Measurements from ENCODE around the gene SMTN. TPM values are rescaled to one million over a fixed set of nuclear protein-coding genes. Genes with fewer than 3 reads are reported as not detected.
"Not testable (repeated sequence)": the region's sequence is repeated elsewhere in the genome, so short reads cannot be mapped to it uniquely, and the experiment has no call there.

SMTN gene
- total RNA-seq, 1 donor from 2014 or later = 13.3 TPM

DNA sequence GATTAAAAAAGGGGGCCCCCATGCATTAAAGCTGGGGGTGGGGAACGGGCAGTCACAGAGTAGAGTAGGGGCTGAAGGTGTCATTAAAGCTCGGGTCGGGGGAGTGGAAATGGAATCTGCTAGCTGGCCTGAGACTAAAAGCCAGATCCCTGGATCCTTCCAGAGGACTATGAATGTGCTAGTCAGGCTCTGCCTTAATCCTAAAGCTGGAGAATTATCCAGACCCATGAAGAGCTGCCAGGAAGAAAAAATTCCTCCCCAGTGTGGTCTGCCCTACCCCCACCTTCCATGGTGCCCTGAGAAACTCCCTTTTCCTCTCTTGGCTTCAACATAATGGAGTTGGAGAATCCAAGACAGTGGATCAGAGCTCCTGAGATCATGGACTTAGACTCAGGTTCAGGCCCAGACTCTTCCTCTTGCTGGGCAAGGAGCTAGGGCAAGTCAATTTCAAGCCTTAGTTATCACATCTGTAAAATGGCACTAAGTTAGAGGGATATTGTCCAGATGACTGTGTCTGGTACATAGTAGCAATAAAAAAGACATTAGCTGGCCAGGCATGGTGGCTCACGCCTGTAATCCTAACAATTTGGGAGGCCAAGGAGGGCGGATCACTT, 24.0 kb upstream of the SMTN start:
- no peak overlapping the region for H3K27ac Mint-ChIP-seq (ENCODE audit: unreplicated experiment)

GRCh38 chr22:31059663-31060062, 21.5 kb upstream of the SMTN start:
- H3K4me3 Mint-ChIP-seq (ENCODE audit: unreplicated experiment); H3K27me3 Mint-ChIP-seq (ENCODE audit: unreplicated experiment); H3K4me1 Mint-ChIP-seq (ENCODE audit: low read depth, unreplicated experiment); H3K27ac Mint-ChIP-seq (ENCODE audit: unreplicated experiment); H3K9me3 Mint-ChIP-seq (ENCODE audit: unreplicated experiment); DNase-seq; H3K36me3 Mint-ChIP-seq (ENCODE audit: unreplicated experiment): not testable (repeated sequence)

More for the DNA sequence above, 24.0 kb upstream of the SMTN start:
- H3K27me3 Mint-ChIP-seq (ENCODE audit: unreplicated experiment) = peaks cover 1% of the 10 kb centered on the region
- H3K4me3 Mint-ChIP-seq (ENCODE audit: unreplicated experiment) = no peak overlapping the region
- H3K9me3 Mint-ChIP-seq (ENCODE audit: unreplicated experiment) = peaks cover 3% of the 10 kb centered on the region
- no peaks in the 10 kb centered on the region for H3K36me3 Mint-ChIP-seq (ENCODE audit: unreplicated experiment)
- TF ChIP-seq CTCF (IDR thresholded peaks at IDR 0.05; ENCODE audit: partially characterized antibody, unreplicated experiment) = no peak
- DNase-seq = no peak
- no peaks in the 10 kb centered on the region for H3K4me1 Mint-ChIP-seq (ENCODE audit: low read depth, unreplicated experiment)

DNA sequence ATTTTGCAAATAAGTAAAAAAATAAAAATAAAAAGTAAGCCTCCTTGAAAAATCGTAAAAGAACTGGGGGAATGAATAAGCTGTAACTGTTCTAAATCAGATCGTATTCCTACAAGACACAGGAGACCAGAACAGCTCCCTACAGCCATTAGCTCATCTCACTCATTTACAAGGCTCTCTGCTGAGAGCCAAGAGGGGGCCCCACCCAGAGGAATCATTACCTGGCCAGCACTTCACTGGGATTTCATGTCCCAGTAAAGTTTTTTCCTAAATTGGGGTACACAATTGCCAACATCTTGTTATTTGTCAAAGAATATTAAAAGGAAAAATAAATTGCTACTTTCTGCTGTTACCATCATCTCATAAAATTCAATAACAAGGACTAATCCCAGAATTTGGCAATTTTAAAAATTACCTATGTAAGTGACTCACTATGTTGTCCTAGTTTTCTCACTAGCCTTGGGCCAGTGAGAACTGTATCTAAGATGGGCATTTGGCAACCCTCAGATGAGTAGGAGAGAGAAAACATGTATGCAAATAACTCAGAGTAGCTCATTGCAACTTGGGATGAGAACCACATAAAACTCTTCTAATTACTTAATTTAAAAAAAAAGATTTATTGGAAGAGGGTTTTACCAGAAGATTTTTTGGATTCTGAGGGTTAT, 18.4 kb upstream of the SMTN start:
- peaks cover 4% of the 10 kb centered on the region for H3K9me3 Mint-ChIP-seq (ENCODE audit: unreplicated experiment)
- H3K27ac Mint-ChIP-seq (ENCODE audit: unreplicated experiment) = no peak overlapping the region
- H3K36me3 Mint-ChIP-seq (ENCODE audit: unreplicated experiment) = peaks cover 4% of the 10 kb centered on the region
- DNase-seq = no peak
- no peak overlapping the region for H3K4me3 Mint-ChIP-seq (ENCODE audit: unreplicated experiment)
- peaks cover 1% of the 10 kb centered on the region for H3K27me3 Mint-ChIP-seq (ENCODE audit: unreplicated experiment)
- H3K4me1 Mint-ChIP-seq (ENCODE audit: low read depth, unreplicated experiment) = no peaks in the 10 kb centered on the region
- no peak for TF ChIP-seq CTCF (IDR thresholded peaks at IDR 0.05; ENCODE audit: partially characterized antibody, unreplicated experiment)

DNA sequence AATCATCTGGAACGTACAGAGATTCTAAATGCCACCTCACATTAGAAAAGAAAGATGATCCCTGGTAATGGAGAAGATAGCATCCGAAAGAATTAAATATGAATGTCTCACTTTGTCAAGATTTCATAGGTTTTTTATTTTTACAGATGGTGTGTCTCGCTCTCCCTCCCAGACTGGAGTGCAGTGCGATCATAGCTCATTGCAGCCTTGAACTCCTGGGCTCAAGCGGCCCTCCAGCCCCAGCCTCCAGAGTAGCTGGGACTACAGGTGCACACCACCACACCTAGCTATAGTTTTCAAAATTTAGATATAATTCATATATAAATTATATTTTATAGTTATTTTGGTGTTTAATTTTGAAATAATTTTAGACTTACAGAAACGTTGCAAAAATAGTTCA, 16.7 kb upstream of the SMTN start:
- Mint-ChIP-seq H3K27ac (ENCODE audit: unreplicated experiment) (no peak overlapping the region), H3K36me3 (ENCODE audit: unreplicated experiment) (peaks cover 4% of the 10 kb centered on the region), H3K4me3 (ENCODE audit: unreplicated experiment) (no peak overlapping the region), H3K4me1 (ENCODE audit: low read depth, unreplicated experiment) (peaks cover 4% of the 10 kb centered on the region), H3K27me3 (ENCODE audit: unreplicated experiment) (no peaks in the 10 kb centered on the region), H3K9me3 (ENCODE audit: unreplicated experiment) (peaks cover 4% of the 10 kb centered on the region)
- DNase-seq = no peak
- TF ChIP-seq CTCF (IDR thresholded peaks at IDR 0.05; ENCODE audit: partially characterized antibody, unreplicated experiment) = no peak

- Mint-ChIP-seq H3K9me3 (ENCODE audit: unreplicated experiment) (peaks cover 2% of the 10 kb centered on the region), H3K27ac (ENCODE audit: unreplicated experiment) (no peak overlapping the region)
- no peak for DNase-seq
These were observed 12.1 kb upstream of the SMTN start for GRCh38 chr22:31068970-31069369.

GRCh38 chr22:31069691-31070314, 11.3 kb upstream of the SMTN start:
- H3K27me3 Mint-ChIP-seq (ENCODE audit: unreplicated experiment); H3K9me3 Mint-ChIP-seq (ENCODE audit: unreplicated experiment); H3K4me3 Mint-ChIP-seq (ENCODE audit: unreplicated experiment); H3K36me3 Mint-ChIP-seq (ENCODE audit: unreplicated experiment); H3K27ac Mint-ChIP-seq (ENCODE audit: unreplicated experiment); H3K4me1 Mint-ChIP-seq (ENCODE audit: low read depth, unreplicated experiment); DNase-seq: not testable (repeated sequence)

More at GRCh38 chr22:31068970-31069369, 12.1 kb upstream of the SMTN start:
- H3K27me3 Mint-ChIP-seq (ENCODE audit: unreplicated experiment) = no peaks in the 10 kb centered on the region
- peak overlapping the region; percentile 61 for H3K4me3 Mint-ChIP-seq (ENCODE audit: unreplicated experiment)
- peaks cover 4% of the 10 kb centered on the region for H3K4me1 Mint-ChIP-seq (ENCODE audit: low read depth, unreplicated experiment)
- no peak for TF ChIP-seq CTCF (IDR thresholded peaks at IDR 0.05; ENCODE audit: partially characterized antibody, unreplicated experiment)
- no peaks in the 10 kb centered on the region for H3K36me3 Mint-ChIP-seq (ENCODE audit: unreplicated experiment)

DNA sequence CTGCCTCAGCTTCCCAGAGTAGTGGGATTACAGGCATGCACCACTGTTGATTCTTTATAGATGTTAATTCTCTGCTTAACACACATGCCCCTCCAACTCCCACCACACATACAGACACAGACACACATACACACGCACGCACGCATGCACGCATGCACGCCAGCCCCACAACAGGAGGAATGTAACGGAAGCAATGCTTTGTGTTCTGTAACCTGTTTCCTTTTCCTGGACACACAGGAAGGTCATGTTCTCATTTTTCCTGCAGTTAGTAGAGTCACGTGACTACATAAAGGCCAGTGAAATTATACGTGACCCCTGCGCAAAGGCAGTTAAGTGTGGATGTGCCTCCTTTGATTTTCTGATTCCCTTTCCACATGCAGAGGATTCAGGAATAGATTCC, 8.0 kb upstream of the SMTN start:
- not testable (repeated sequence) for H3K4me3 Mint-ChIP-seq (ENCODE audit: unreplicated experiment); H3K27me3 Mint-ChIP-seq (ENCODE audit: unreplicated experiment); H3K4me1 Mint-ChIP-seq (ENCODE audit: low read depth, unreplicated experiment); DNase-seq; H3K27ac Mint-ChIP-seq (ENCODE audit: unreplicated experiment); H3K9me3 Mint-ChIP-seq (ENCODE audit: unreplicated experiment); H3K36me3 Mint-ChIP-seq (ENCODE audit: unreplicated experiment)

GRCh38 chr22:31073545-31074145, 7.5 kb upstream of the SMTN start:
- not testable (repeated sequence) for H3K4me1 Mint-ChIP-seq (ENCODE audit: low read depth, unreplicated experiment); DNase-seq; H3K27ac Mint-ChIP-seq (ENCODE audit: unreplicated experiment); H3K27me3 Mint-ChIP-seq (ENCODE audit: unreplicated experiment); H3K4me3 Mint-ChIP-seq (ENCODE audit: unreplicated experiment); H3K36me3 Mint-ChIP-seq (ENCODE audit: unreplicated experiment); H3K9me3 Mint-ChIP-seq (ENCODE audit: unreplicated experiment)

All from glutamatergic neuron (in vitro differentiated cells).